Measurements from ENCODE around the gene ABCB8.

DNA sequence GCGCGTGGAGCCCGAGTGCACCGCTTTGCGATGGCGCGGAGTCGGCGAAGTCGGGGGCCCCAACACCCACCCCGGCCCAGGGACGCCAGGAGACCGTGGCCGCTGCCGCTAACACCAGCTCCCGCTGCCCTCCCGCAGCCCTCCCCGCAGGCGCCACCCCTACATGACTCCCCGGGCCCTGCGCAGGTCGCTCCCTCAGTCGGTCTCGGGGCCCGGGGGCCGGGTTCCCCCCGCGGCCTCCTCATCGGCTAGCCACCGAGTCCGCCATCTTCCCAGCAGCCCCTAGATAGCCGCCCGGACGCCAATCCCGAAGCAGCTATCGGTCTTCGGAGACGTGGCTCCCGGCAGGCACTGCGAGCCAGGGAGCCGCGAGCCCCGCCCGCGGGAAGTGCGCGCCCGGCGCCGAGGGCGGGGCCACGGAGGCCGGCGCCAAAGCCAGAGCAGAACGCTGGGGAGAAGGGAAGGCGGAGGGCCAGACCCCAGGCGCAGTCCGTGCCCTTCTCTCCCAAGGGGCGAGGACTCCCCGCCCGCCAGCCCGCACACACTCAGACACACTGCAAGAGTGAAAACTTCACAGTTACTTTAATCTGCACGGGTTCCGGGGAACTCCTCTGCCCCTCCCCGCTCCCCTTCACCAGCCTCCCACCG lies 52.4 kb downstream of the ABCB8 start, which contains the start of gene FASTK:
- TF ChIP-seq CTCF (IDR thresholded peaks at IDR 0.05) (no peak), SMC3 (IDR thresholded peaks at IDR 0.05; ENCODE audit: low read depth, low read length) (no peak)

Data from SK-N-SH (cell line).